Neural cell (in vitro differentiated cells): ENCODE data around the gene TCEAL9. TPM values are rescaled to one million over a fixed set of nuclear protein-coding genes. Genes with fewer than 3 reads are reported as not detected.

Experiments
- H2AFZ ChIP-seq: fragments of 200-600, 300-800 bp; sonication (generic), shearing (Covaris generic); 2 replicates; pipeline ENCODE4 v1.6.0; 2014; ENCODE audit warnings: low read depth, mild to moderate bottlenecking, antibody characterized with exemption, low read length, moderate library complexity
- H3F3A ChIP-seq: fragments of 200-600 bp; shearing (Covaris generic); 2 replicates; pipeline ENCODE4 v1.6.1; 2016; ENCODE audit warnings: mild to moderate bottlenecking, moderate library complexity, mixed read lengths, antibody characterized with exemption, low read length; ENCODE audit not compliant: insufficient read depth, poor library complexity, severe bottlenecking
- H3K27ac ChIP-seq: fragments of 200-600, 300-800 bp; sonication (generic), shearing (Covaris generic); 2 replicates; pipeline ENCODE4 v1.5.1; 2014; ENCODE audit warnings: mild to moderate bottlenecking, low read length, moderate library complexity
- H3K27me3 ChIP-seq: fragments of 300-800, 200-600 bp; sonication (generic), shearing (Covaris generic); 2 replicates; pipeline ENCODE4 v1.6.0; 2014; ENCODE audit warnings: mild to moderate bottlenecking, low read depth, low read length, moderate library complexity; ENCODE audit not compliant: insufficient read depth
- H3K36me3 ChIP-seq: fragments of 300-800, 200-600 bp; sonication (generic), shearing (Covaris generic); 2 replicates; pipeline ENCODE4 v1.5.1; 2014; ENCODE audit warnings: mild to moderate bottlenecking, antibody characterized with exemption, low read length, moderate library complexity; ENCODE audit not compliant: insufficient read depth
- H3K4me2 ChIP-seq: fragments of 300-800, 200-600 bp; sonication (generic), shearing (Covaris generic); 2 replicates; pipeline ENCODE4 v1.6.0; 2014; ENCODE audit warnings: mild to moderate bottlenecking, low read length
- H3K4me3 ChIP-seq: fragments of 300-800, 200-600 bp; sonication (generic), shearing (Covaris generic); 2 replicates; pipeline ENCODE4 v1.5.1; 2014; ENCODE audit warnings: mild to moderate bottlenecking, low read length, moderate library complexity
- H3K79me2 ChIP-seq: fragments of 200-600 bp; shearing (Covaris generic); replicated peaks from 2 replicates; pipeline ENCODE4 v1.6.0; 2014; ENCODE audit warnings: mild to moderate bottlenecking, low read length, moderate library complexity; ENCODE audit not compliant: insufficient read depth
- H3K9ac ChIP-seq: fragments of 300-800, 200-600 bp; sonication (generic), shearing (Covaris generic); 2 replicates; pipeline ENCODE4 v1.6.1; 2016; ENCODE audit warnings: mild to moderate bottlenecking, low read length, mixed read lengths
- H3K9me2 ChIP-seq: fragments of 200-600 bp; shearing (Covaris generic); 2 replicates; pipeline ENCODE4 v1.6.1; 2016; ENCODE audit warnings: mild to moderate bottlenecking, low read length, mixed read lengths; ENCODE audit not compliant: insufficient read depth
- H3K9me3 ChIP-seq: fragments of 200-600, 300-800 bp; sonication (generic), shearing (Covaris generic); 2 replicates; pipeline ENCODE4 v1.6.1; 2016; ENCODE audit warnings: mild to moderate bottlenecking, mixed run types, low read length, moderate library complexity, mixed read lengths
- H4K20me1 ChIP-seq: fragments of 200-600 bp; shearing (Covaris generic); 2 replicates; pipeline ENCODE4 v1.6.1; 2016; ENCODE audit warnings: mild to moderate bottlenecking, mixed run types; ENCODE audit not compliant: insufficient read depth
- EP300 ChIP-seq: fragments of 450-650 bp; conservative IDR thresholded peaks from 2 replicates; pipeline ENCODE4 v1.6.1; 2014; ENCODE audit warnings: antibody characterized with exemption, mild to moderate bottlenecking, moderate library complexity; ENCODE audit not compliant: poor library complexity, severe bottlenecking
- EZH2 ChIP-seq: fragments of 200-600, 300-800 bp; shearing (Covaris generic), sonication (generic); IDR thresholded peaks from 2 replicates; pipeline ENCODE4 v1.6.1; 2014; ENCODE audit warnings: antibody characterized with exemption, low read length, borderline replicate concordance, mild to moderate bottlenecking; ENCODE audit not compliant: insufficient read depth, poor library complexity, severe bottlenecking
- MXI1 ChIP-seq: fragments of 450-650 bp; conservative IDR thresholded peaks from 2 replicates; pipeline ENCODE4 v1.6.1; 2014; ENCODE audit warnings: antibody characterized with exemption, mild to moderate bottlenecking; ENCODE audit not compliant: poor library complexity, severe bottlenecking
- POLR2AphosphoS5 ChIP-seq: IDR thresholded peaks from 2 replicates; pipeline ENCODE4 v1.6.1; 2012
- RAD21 ChIP-seq: fragments of 450-650 bp; conservative IDR thresholded peaks from 2 replicates; pipeline ENCODE4 v1.6.1; 2014; ENCODE audit warnings: antibody characterized with exemption, mild to moderate bottlenecking, moderate library complexity
- SMC3 ChIP-seq: fragments of 450-650 bp; conservative IDR thresholded peaks from 2 replicates; pipeline ENCODE4 v1.6.1; 2014; ENCODE audit warnings: antibody characterized with exemption, mild to moderate bottlenecking, moderate library complexity; ENCODE audit not compliant: poor library complexity
- polyA plus RNA-seq: library from polyadenylated mRNA; depleted of rRNA; stranded (reverse); fragments of >200 nt; gene quantifications from 2 replicates; pipeline ENCODE4 v1.2.3, GENCODE V29; 2014
- TF ChIP-seq, protein P1 (sequence below): fragments of 450-650 bp; IDR thresholded peaks from 2 replicates; pipeline ENCODE4 v1.5.1; 2014; ENCODE audit warnings: antibody characterized with exemption, mild to moderate bottlenecking, moderate library complexity; ENCODE audit not compliant: poor library complexity, severe bottlenecking
- TF ChIP-seq, protein P2 (sequence below): IDR thresholded peaks from 2 replicates; pipeline ENCODE4 v1.6.1; 2012; ENCODE audit warnings: borderline replicate concordance

Gene TCEAL9
- polyA plus RNA-seq, 1 donor from 2014 or later: 84.5 TPM

DNA sequence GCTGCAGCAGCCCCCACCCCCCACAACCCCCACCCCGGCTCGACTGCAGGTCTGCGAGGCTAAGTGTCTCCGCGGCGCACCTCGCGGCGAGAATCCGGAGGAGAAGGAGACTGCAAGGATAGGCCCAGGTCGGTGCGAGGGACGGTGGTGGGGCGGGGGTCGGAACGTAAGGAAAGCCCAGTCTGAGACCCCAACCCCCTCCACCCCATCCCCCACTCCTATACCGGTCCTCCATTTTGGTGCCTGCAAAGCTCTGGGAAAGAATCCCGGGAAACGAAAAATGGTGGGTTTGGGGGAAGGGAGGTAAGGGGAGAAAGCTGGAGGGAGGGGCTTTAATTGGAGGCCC lies 20.6 kb downstream of the TCEAL9 start:
- no peak overlapping the region for H3K4me2 ChIP-seq
- H3F3A ChIP-seq: no peaks in the 10 kb centered on the region
- H3K9ac ChIP-seq: peak overlapping the region; percentile 92
- TF ChIP-seq, protein P1, sequence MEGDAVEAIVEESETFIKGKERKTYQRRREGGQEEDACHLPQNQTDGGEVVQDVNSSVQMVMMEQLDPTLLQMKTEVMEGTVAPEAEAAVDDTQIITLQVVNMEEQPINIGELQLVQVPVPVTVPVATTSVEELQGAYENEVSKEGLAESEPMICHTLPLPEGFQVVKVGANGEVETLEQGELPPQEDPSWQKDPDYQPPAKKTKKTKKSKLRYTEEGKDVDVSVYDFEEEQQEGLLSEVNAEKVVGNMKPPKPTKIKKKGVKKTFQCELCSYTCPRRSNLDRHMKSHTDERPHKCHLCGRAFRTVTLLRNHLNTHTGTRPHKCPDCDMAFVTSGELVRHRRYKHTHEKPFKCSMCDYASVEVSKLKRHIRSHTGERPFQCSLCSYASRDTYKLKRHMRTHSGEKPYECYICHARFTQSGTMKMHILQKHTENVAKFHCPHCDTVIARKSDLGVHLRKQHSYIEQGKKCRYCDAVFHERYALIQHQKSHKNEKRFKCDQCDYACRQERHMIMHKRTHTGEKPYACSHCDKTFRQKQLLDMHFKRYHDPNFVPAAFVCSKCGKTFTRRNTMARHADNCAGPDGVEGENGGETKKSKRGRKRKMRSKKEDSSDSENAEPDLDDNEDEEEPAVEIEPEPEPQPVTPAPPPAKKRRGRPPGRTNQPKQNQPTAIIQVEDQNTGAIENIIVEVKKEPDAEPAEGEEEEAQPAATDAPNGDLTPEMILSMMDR: no peak
- TF ChIP-seq POLR2AphosphoS5 (no peak), SMC3 (no peak), RAD21 (no peak)
- TF ChIP-seq, protein P2, sequence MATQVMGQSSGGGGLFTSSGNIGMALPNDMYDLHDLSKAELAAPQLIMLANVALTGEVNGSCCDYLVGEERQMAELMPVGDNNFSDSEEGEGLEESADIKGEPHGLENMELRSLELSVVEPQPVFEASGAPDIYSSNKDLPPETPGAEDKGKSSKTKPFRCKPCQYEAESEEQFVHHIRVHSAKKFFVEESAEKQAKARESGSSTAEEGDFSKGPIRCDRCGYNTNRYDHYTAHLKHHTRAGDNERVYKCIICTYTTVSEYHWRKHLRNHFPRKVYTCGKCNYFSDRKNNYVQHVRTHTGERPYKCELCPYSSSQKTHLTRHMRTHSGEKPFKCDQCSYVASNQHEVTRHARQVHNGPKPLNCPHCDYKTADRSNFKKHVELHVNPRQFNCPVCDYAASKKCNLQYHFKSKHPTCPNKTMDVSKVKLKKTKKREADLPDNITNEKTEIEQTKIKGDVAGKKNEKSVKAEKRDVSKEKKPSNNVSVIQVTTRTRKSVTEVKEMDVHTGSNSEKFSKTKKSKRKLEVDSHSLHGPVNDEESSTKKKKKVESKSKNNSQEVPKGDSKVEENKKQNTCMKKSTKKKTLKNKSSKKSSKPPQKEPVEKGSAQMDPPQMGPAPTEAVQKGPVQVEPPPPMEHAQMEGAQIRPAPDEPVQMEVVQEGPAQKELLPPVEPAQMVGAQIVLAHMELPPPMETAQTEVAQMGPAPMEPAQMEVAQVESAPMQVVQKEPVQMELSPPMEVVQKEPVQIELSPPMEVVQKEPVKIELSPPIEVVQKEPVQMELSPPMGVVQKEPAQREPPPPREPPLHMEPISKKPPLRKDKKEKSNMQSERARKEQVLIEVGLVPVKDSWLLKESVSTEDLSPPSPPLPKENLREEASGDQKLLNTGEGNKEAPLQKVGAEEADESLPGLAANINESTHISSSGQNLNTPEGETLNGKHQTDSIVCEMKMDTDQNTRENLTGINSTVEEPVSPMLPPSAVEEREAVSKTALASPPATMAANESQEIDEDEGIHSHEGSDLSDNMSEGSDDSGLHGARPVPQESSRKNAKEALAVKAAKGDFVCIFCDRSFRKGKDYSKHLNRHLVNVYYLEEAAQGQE: no peak
- peaks cover 15% of the 10 kb centered on the region for H3K79me2 ChIP-seq
- H3K9me2 ChIP-seq: no peaks in the 10 kb centered on the region
- peak overlapping the region; percentile 71 for H3K4me3 ChIP-seq
- H2AFZ ChIP-seq: no peak overlapping the region
- no peaks in the 10 kb centered on the region for H3K9me3 ChIP-seq
- no peaks in the 10 kb centered on the region for H3K27me3 ChIP-seq
- peak overlapping the region; percentile 93 for H3K27ac ChIP-seq
- H3K36me3 ChIP-seq: no peaks in the 10 kb centered on the region
- H4K20me1 ChIP-seq: no peaks in the 10 kb centered on the region

DNA sequence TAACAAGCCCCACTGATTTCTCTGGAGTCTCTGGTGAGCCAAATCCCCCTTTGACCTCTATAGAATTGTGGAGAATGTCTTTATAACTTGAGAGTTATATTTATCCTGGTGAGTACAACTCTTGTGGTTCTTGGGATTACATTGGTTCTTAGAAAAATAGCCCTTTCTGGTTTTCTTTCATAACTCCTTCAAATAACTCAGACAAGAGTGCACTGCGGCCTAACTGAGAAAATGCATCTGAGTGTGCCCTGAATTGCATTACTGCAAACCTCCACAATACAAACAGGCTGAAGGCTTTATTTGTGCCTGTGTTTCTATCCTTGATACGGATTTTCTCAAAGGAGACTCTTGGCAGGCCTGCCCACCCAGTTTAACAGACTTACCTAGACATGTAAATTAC lies 22.7 kb downstream of the TCEAL9 start:
- Histone ChIP-seq H3K27ac (no peak overlapping the region), H3K9me2 (no peaks in the 10 kb centered on the region), H3K9ac (no peak overlapping the region), H3K36me3 (no peaks in the 10 kb centered on the region), H3K79me2 (peaks cover 15% of the 10 kb centered on the region), H3K4me3 (peak overlapping the region; percentile 71), H4K20me1 (no peaks in the 10 kb centered on the region), H3F3A (no peaks in the 10 kb centered on the region), H2AFZ (no peak overlapping the region), H3K9me3 (no peaks in the 10 kb centered on the region), H3K27me3 (no peaks in the 10 kb centered on the region), H3K4me2 (no peak overlapping the region)
- TF ChIP-seq EZH2 (no peak), POLR2AphosphoS5 (no peak), MXI1 (no peak), EP300 (no peak), RAD21 (no peak)
- TF ChIP-seq, protein P1: no peak
- TF ChIP-seq, protein P2: no peak
